Gastroesophageal sphincter (tissue), 3 donors: ENCODE data around the gene SUSD3.

ENCODE experiments used
- POLR2A ChIP-seq, 2 donors: fragments of 450-650 bp; IDR thresholded peaks; one replicate each; pipeline ENCODE4 v1.6.1; 2017; ENCODE audit warnings: antibody characterized with exemption in 2 of 2, mild to moderate bottlenecking in 2 of 2, moderate library complexity in 1 of 2
- TF ChIP-seq, protein P1 (sequence below), 4 experiments: fragments of 200-600 bp in 2 of 4; fragments of 450-650 bp in 2 of 4; sonication (generic) in 1 of 4; IDR thresholded peaks; one replicate each; pipeline ENCODE4 v1.5.1; 2017 to 2019; ENCODE audit warnings: antibody characterized with exemption in 4 of 4, mild to moderate bottlenecking in 2 of 4, moderate library complexity in 2 of 4

DNA sequence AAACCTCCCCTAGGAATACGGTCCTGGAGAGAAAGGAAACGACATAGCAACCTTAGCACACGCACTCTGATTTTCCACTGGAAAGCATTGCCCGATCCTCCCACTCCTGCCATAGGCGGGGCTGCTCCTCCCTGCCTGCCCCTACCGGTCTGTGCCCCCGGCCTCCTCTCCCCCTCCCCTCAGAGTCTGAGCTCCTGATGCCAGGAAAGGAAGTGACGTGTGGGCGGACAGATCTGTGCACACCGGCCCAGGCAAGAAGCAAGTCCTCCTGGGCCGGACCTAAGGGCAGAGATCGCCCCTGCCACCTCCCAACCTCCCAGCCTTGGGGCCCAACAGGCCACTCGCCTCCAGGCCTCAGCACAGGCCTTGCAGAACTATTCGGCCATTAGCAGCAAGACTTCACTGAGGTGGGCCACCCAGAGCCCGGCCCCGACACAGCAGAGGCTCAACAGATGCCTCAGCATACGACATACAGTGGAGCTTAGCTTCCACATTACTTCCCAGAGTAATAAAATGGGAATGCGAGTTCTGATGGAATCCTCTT lies 68.4 kb downstream of the SUSD3 start:
- TF ChIP-seq, protein P1, sequence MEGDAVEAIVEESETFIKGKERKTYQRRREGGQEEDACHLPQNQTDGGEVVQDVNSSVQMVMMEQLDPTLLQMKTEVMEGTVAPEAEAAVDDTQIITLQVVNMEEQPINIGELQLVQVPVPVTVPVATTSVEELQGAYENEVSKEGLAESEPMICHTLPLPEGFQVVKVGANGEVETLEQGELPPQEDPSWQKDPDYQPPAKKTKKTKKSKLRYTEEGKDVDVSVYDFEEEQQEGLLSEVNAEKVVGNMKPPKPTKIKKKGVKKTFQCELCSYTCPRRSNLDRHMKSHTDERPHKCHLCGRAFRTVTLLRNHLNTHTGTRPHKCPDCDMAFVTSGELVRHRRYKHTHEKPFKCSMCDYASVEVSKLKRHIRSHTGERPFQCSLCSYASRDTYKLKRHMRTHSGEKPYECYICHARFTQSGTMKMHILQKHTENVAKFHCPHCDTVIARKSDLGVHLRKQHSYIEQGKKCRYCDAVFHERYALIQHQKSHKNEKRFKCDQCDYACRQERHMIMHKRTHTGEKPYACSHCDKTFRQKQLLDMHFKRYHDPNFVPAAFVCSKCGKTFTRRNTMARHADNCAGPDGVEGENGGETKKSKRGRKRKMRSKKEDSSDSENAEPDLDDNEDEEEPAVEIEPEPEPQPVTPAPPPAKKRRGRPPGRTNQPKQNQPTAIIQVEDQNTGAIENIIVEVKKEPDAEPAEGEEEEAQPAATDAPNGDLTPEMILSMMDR (IDR thresholded peaks at IDR 0.05): no peak
- TF ChIP-seq POLR2A (IDR thresholded peaks at IDR 0.05): no peak
